Pulmonary artery endothelial cell (primary cell): ENCODE measurements around the gene MCC. TPM values are rescaled to one million over a fixed set of nuclear protein-coding genes. Genes with fewer than 3 reads are reported as not detected.

Experiments used
- DNase-seq: peaks from one replicate; pipeline ENCODE4 v3.0.0-alpha.2; 2011; ENCODE audit warnings: low read depth, low spot score
- total RNA-seq: library from RNA; depleted of rRNA; stranded (reverse); fragments of >200 nt; gene quantifications from 2 replicates; pipeline ENCODE4 v1.2.3, GENCODE V29; 2014

Gene MCC
- total RNA-seq, 1 donor from 2014 or later, result 44.7 TPM

DNA sequence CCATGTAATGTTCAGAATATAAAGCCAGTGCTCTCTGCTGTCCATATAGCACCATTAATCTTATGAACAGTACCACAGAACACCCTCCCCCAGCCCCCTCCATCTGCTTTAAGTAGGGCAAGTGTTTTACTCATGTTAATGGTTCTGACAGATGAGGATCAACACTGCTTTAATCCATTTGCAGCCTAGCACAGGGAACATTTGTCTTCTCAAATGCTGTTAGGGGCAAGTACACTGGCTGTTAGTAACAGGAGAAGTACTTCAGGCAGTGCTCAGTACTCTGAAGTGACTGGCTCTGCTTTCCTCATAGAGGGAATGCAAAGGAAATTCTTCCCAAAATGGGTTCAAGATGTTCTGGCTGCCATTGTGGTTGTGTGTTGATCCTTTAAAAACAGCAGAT, 309.1 kb downstream of the MCC start:
- no peak for DNase-seq

DNA sequence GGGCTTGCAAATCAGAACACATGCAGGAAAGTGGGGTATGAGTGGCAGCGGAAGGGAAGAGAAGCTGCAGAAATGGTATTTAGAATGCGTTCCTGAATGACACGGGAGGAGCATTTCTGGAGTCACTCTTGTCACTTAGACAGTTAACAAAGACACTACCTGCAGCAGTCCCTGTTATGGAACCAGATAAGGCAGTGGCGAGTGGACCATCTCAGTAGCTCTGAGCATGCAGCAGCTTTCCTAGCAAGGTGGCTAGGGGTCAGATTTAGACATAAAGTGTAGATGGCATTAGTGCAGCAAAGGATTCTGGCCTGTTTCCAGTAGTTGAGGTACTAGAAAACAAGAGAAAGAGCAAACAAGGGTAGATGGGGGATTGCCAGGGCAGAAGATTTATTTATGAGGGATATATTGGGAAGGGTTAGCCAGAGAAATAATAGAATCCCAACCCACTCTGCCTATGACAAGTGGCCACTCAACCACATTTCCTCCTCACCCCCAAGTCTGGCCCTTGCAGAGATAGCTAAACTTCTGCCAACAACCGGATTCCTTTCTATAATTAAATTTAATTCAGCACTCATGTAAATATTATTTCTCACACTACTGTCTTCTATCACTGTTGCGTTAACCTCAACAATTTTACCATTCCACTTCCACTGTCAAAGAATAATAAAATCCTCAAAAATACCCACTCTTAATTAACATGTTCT, 310.0 kb downstream of the MCC start:
- no peak for DNase-seq

DNA sequence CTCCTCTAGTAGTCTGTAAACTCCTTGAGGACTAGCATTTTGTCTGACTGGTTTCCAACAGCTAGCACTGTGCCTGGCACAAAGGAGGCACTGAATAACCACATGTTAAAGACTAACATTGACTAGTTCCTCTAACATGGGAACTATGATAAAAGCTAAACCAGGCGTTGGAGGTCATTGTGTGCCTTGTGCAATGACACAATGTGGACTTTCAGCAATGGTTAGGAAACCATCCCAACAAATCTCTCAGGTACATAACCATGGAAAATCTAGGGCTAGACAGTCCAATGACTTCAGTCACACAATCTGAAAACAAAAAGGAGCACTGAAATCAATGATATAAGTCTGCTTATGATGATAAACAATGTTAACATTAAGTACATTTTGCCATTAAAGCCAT, 311.0 kb downstream of the MCC start:
- DNase-seq, result no peak

DNA sequence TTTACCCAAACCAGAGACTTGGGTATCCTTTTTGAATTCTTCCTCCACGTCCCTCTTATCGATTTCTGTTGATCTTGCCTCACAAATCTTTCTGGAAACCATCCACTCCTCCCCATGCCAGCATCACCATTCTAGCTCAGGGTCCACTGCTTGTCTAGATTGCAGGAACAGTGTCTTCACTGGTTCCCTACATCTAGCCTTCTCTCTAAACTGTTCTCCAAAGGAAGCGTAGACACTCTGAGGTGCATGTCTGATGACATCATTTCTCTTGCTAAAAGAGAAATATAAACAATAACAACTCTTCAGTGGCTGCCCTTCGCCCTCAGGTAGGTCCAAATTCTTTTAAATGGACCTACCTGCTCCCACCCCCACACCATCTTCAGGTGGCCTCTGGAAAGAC, 311.5 kb downstream of the MCC start:
- no peak for DNase-seq

DNA sequence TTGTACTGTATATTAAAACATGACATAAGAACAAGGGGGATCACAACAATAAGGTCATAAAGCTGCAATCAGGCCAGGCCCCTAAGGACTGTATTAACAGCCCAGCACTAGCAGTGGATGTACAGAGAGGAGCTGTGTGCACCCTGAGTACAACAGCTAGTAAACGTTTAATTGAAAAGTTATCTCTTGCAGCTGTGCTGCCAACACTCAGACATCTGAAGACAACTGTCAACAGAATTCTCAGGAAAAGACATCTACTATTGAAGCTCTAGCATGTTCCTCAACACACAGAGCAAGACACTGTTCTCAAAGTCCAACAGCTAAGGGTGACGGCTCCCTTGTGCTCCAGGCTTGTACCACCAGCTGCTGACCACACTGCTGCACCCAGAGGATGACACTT, 312.1 kb downstream of the MCC start:
- no peak for DNase-seq

DNA sequence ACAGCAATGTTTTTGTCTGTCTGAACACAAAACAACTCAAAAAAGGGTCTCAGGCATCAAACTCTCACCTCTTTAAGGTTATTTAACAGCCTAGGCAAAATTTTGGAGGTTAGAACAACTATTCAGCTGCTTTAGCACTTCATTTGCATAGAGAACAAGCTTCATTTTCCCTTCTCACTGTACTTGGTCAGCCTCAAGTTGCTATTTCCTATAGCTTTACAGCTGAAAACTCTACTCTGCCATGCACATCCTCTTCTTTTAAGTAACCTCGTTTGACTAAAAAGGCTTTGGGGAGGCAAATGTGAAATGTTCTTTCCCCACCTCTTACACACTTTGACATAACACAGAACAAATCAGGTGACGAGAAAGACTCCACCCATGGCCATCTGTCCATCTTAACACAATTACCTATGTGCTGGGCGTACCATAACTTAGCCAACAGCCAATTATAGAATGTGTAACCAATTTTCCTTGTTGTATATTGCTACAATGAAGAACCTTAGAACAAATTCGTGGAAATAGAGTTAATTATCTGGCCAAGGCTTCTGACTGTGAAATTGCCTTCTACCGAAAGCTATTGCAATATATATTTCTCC, 315.9 kb downstream of the MCC start:
- no peak for DNase-seq

DNA sequence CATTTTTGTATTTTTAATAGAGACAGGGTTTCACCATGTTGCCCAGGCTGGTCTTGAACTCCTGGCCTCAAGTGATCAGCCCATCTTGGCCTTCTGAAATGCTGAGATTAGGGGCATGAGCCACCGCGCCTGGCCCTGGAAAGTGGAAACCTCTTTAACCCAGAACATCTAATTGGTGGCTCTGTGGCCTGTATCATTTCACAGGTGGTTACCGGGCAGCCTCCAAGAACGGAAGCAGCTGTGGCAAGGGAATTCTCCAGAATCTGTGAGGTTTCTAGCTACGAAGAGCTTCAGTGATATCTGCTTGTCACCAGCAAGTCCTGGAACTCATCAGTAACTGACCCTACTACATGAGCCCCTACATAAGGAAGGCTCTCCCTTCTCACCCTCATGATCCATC, 316.7 kb downstream of the MCC start:
- no peak for DNase-seq

DNA sequence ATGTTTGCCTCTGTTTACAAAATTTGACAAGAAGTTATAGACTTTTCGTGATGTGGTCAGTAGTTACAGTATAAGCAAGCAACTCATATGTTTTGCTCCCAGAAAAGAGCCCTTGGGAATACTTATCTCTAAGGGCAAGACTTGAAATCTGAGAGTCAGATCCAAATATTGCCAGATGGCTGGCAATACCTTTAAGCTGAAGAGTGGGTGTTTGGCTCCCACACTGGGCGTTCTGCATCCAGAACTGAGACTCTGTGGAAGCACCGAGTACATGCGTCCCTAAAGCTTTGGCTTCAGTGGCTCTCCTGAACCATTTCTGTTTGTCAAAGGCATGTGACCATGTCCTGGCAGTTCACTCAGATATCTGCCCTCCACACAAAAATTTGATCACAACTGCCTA, 317.5 kb downstream of the MCC start:
- DNase-seq, result no peak

DNA sequence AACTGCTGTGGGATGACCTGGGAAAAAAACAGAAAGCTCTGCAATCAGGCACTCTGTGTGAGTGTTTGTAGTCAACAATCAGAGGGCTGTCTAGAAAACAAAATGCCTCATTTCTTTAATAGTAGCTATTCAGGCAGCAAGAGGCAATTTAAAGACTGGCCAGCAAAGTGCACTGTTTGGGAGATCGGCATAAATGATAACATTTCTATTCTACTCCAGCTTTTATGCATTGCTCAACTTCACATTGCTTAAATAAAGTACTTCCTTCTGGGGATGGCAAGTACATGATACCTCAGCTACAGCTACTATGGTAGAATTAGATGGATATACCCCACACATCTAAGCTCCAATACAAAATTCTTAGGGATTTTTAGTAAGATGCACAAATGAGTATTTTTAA, 318.5 kb downstream of the MCC start:
- DNase-seq, result no peak

DNA sequence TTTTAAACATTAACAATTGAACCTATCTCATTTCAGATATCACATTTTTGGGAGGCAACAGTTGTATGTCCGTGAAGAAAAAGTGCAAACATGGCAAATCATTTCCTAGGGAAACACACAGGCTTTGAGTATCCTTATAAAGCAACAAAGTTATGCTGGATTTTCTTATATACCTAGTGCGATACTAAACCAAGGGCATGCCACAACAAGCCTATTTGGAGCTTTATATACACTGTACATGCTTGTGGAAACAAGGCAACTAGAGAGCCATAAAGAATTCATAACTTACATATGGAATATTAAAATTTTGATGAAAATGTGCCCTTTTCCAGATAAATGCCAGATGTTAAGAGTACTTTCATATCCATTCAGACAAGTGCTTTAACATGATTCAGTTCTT, 320.3 kb downstream of the MCC start:
- DNase-seq, result no peak

DNA sequence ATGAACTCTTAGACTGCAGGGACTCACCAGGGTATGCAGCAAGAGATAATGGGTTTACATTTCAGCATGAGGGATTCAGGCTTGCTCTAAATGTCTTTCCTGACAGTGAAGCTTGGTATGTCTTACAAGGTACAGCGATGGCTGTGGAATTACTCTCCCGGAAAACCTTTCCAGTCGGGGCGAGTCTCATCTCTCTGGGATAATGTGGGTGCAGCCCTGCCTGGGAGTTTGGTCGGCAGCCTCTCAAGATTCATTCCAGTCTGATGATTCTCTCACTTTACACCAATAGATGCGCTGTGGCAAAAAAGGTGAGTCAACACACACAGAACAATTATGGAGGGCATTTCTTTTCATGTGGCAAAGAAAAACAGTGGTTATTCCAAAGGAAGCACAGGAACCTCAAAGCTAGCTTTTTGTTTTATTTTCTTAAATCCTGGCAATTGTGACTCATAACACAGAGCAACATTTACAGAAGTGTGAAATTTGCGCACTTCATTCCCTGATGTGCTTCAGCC, 321.3 kb downstream of the MCC start:
- DNase-seq, result peak; percentile 7

DNA sequence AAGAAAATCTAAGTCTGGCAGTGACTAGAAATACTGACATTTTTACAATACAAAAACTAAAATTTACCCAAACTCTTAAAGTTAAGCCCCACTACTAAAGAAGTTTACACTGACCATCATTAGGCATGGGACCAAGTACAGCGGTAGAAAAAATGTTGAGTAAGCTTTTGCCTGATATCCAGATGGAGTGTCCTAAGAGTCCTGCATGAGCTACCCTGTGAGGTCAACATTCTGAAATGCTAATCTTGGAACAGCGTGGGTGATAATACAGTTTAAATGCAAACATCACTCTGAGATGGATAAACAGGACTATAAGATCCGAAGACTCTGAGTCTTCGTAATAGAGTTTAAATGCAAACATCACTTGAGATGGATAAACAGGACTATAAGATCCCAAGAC, 322.0 kb downstream of the MCC start:
- DNase-seq, result no peak

DNA sequence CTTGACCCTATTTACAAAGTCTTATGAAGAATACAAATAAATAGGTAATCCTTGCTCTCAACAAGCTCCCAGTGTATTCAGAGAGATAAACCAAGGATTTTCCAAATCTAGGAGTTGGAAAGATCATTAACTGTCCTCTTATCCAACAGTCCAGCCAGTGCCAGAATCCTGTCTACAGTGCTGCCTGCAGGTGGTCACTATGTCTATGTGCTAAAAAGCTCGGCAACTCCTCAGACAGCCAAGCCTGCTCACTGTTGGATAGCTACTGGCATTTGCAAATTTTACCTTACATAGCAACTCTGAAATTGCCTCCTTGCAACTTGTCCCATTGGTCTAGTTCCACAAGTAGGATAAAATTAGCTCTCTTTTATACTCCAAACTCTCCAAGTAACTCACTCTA, 324.2 kb downstream of the MCC start:
- no peak for DNase-seq

DNA sequence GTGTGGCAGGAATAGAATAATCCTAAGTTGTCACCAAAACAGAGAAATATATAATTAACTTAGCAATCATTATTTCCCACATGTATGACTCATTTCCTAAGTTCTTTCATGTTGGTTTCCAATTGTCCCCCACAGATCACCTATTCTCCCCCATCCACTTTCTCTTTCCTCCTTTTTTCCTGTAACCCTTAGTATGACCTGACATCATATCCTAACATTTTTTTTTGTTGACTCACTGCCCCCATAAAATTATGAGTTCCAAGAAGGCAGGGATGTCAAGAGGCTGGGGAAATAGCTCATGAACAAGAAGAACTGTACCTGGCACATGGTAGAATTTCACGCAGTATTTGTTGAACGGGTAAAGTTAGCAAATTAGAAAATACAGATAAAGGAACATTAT, 324.9 kb downstream of the MCC start:
- DNase-seq, result peak; percentile 44

DNA sequence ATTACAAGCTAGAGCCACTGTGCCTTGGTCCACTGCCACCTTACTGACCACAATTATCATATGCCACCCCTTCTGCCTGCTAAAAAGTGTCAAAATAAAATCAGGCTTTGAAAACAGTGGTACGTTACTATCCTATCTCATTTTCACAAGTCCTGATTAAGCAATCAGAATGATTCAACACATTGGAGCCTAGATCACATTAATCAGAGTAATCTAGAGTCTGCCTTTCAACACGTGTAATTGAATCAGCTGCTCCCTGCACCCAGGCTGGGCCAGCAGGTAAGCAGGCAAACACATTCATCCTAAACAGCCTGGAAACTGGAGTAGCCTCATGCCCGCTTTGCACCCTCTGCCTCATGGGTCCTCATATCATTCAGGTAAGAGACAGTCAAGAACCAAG, 325.5 kb downstream of the MCC start:
- DNase-seq, result no peak

DNA sequence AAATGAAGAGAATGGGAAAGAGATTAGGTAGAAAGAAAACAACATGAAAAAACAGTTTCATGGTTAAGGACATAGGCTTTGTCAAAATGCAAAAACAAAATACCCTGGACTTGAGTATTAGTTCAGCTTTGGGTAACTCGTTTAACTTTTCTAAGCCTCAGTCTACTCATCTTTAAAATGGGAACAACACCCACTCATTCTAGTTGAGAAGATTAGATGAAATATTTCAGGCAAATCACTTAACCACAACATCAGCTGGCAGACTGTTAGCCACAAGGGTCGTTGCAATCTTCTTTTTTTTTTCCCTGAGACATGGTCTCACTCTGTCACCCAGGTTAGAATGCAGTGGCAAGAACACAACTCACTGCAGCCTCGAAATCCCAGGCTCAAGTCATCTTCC, 326.0 kb downstream of the MCC start:
- DNase-seq, result no peak

DNA sequence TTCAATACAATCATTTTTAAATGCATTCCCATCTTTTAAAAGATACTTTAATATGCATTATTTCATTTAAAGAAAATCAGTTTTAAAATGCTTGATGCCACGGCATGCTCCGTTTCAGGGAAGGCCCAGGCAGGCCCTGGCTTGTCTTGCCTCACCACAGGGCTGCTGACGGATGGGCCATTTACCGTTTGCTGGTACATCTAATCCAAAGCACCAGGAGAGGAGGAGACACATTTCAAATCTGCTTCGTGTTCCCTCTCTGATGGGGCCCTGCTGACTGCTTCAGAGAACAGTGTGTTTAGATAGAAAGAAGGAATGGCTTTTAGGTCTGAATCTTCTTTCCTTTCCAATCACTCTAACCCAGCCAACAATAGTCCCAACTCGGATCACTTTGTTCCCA, 326.4 kb downstream of the MCC start:
- DNase-seq, result no peak

DNA sequence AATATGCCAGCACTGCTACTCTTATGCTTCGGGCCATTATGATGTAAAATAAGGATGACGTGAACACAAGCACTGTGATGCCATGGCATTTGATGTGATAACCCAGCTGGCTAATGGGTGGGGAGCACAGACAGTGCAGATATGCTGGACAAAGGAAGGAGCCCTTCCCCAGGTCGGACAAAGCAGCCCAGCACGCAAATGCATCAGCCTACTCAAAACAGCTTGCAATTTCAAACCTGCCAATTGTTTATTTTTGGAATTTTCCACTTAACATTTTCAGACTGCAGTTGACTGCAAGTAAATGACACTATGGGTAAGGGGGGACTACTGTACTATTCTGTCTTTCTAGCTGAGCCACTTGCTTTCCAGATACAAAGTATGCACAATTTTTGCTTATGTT, 330.4 kb downstream of the MCC start:
- DNase-seq, result no peak

DNA sequence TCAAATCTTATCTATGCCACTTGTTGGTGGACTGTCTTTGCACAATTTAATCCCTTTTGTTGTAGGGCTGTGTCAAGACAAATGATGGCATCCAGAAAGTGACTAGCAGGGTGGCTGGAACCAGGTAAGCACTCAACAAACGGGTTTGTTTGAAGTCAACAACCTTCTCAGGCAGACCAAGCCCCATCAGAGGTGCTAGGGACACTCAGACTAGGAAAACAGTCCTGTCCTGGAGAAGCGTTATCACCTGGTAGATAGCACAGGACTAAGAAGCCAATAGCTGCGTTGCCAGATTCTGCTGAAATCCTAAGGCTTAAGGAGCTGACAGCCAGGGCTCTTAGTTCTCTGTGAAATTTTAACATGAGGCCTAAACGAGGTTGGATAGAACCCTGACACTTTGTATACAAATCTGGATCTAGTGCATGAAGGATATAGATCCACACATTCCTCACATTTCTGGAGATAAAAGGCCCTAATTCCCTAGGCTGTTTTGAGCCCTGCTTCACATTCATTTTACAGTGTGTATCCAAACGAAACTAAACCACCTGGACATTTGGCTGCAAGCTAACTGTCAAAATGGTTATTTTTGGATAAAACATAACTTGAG, 331.9 kb downstream of the MCC start:
- DNase-seq, result no peak

DNA sequence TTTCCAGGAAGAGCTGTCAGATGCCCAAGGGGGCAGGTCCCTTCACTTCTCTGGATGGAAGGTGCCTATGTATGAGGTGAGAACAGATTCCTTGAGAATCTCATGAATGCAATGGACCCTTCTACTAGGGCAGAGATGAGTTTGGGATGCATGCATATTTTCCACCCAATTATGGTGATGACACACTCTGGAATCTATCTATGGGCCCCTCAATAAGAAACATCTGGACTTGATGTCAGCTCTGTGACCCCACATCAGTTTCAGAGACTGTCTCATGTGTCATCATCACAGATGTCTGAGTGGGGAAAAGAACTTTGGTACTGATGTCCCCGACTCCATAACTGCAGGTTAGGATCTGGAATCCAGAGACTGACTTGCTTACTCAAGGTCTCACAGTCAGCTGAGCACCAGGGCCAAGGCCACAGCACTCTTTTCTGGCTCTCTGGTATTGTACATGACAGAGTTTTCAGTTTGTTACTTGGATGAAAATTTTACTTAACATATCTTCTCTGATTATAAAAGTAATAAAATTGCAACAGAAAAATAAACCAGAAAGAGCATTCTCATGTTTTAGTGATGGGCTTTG, 334.6 kb downstream of the MCC start:
- DNase-seq, result no peak

DNA sequence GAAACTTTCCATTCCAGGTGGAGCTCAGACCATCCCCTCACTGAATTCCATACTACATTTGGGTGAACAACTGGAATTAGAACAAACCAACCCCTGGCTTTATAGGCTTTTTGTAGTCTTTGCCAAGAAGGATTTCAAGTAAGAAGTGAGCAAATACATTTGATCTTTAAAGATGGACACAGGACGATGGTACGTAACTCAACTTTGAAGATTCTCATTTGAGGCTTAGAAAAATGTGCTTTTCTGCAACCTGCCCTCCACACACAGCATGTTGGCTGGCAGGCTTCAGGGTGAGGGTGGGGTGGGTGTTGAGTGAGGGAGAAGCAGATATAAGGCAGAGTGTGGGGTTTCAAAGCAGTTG, 335.9 kb downstream of the MCC start:
- no peak for DNase-seq

DNA sequence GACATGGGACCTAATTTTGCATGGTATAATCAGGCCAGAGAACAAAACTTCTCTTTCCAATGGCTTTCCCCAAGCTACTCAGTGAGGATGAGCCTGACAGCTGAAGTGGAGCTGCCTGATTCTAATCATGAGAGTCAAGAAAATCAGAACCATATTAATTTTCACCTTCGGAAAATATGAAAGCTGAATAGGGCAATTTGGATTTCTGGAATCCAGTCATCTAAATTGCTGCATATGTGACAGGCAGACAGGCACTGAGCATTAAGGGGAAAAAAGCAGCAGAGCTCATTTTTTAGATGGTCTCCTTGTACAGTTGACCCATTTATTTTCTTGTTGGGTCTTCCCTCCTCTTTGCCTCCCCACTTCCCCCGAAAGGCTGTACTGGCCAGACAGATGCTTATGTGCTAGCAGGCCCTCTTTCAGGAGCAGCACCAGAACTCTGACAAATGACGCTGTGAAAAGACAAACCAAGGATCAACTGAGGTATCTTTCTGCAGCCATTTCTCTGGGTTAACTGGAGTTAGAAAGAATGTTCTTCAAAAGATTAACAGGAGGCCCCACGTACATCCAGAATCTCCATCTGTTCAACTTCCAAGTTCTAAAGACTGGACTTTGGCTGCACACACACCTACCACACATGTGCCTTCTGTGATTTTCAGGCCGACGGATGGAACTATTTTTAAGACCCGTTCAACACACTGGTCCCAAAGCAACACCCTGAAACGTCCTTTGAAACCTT, 336.4 kb downstream of the MCC start:
- no peak for DNase-seq
